Nephron (organoid): ENCODE measurements around the gene OAF.
A peak's percentile ranks its signal among the peaks of the same experiment; 100 is the strongest.

Experiments
- H3K27ac Mint-ChIP-seq, 3 experiments: 2 replicates each; pipeline ENCODE4 v1.8.0; 2020; ENCODE audit warnings: mixed read lengths in 3 of 3, mild to moderate bottlenecking in 2 of 3, moderate library complexity in 1 of 3
- H3K27me3 Mint-ChIP-seq: 2 replicates; pipeline ENCODE4 v1.8.0; 2021; ENCODE audit warnings: low read depth, mild to moderate bottlenecking, moderate library complexity, mixed read lengths
- H3K36me3 Mint-ChIP-seq: 2 replicates; pipeline ENCODE4 v1.8.0; 2020; ENCODE audit warnings: low read depth, mixed read lengths
- H3K4me1 Mint-ChIP-seq: 2 replicates; pipeline ENCODE4 v1.8.0; 2020; ENCODE audit warnings: mixed read lengths
- H3K4me3 Mint-ChIP-seq, 3 experiments: 2 replicates each; pipeline ENCODE4 v1.8.0; 2020; ENCODE audit warnings: mild to moderate bottlenecking in 3 of 3, mixed read lengths in 3 of 3, moderate library complexity in 2 of 3
- H3K9me3 Mint-ChIP-seq: 2 replicates; pipeline ENCODE4 v1.8.0; 2020; ENCODE audit warnings: mixed read lengths
- TF ChIP-seq, protein P1 (sequence below), 3 experiments: fragments of 200-600 bp; sonication (generic); IDR thresholded peaks; one replicate each; pipeline ENCODE4 v1.5.0; 2021; ENCODE audit warnings: antibody characterized with exemption in 3 of 3; ENCODE audit not compliant: unreplicated experiment in 3 of 3

Gene OAF

DNA sequence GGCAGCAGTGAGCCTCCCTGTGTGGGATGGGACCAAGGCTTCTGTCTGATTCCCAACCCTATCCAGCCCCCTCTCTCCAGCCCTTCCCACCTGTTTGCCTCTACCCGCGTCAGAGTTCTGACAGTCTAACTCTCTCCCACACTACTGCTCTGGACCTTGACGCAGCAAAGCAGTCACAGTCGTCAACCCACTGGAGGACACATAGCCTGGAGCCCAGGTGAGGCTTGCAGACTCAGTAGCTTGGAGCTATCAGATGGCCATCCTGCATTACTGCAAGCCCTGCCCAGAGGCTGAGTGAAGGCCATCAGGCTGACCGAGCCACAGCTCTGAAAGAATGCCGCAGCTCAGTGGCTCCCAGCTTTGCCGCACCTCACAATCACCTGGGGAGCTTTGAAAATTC is 3.7 kb downstream of the OAF start:
- H3K27me3 Mint-ChIP-seq = peaks cover 9% of the 10 kb centered on the region
- peaks cover 18% of the 10 kb centered on the region for H3K36me3 Mint-ChIP-seq
- peaks cover 37% of the 10 kb centered on the region for H3K4me1 Mint-ChIP-seq
- TF ChIP-seq, protein P1, sequence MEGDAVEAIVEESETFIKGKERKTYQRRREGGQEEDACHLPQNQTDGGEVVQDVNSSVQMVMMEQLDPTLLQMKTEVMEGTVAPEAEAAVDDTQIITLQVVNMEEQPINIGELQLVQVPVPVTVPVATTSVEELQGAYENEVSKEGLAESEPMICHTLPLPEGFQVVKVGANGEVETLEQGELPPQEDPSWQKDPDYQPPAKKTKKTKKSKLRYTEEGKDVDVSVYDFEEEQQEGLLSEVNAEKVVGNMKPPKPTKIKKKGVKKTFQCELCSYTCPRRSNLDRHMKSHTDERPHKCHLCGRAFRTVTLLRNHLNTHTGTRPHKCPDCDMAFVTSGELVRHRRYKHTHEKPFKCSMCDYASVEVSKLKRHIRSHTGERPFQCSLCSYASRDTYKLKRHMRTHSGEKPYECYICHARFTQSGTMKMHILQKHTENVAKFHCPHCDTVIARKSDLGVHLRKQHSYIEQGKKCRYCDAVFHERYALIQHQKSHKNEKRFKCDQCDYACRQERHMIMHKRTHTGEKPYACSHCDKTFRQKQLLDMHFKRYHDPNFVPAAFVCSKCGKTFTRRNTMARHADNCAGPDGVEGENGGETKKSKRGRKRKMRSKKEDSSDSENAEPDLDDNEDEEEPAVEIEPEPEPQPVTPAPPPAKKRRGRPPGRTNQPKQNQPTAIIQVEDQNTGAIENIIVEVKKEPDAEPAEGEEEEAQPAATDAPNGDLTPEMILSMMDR (IDR thresholded peaks at IDR 0.05; ENCODE audit: unreplicated experiment in 3 of 3) = no peak
- peak overlapping the region; percentile 43 to 56 (median 44) for H3K4me3 Mint-ChIP-seq
- peak overlapping the region in 1 of 3 experiments; percentile 32 for H3K27ac Mint-ChIP-seq
- no peaks in the 10 kb centered on the region for H3K9me3 Mint-ChIP-seq

- peak overlapping the region in 1 of 3 experiments; percentile 66 for H3K27ac Mint-ChIP-seq
- peaks cover 24% of the 10 kb centered on the region for H3K36me3 Mint-ChIP-seq
- peaks cover 9% of the 10 kb centered on the region for H3K27me3 Mint-ChIP-seq
- TF ChIP-seq, protein P1 (IDR thresholded peaks at IDR 0.05; ENCODE audit: unreplicated experiment in 3 of 3) = no peak
- H3K4me1 Mint-ChIP-seq = peaks cover 38% of the 10 kb centered on the region
- H3K9me3 Mint-ChIP-seq = no peaks in the 10 kb centered on the region
- peak overlapping the region; percentile 15 to 37 (median 21) for H3K4me3 Mint-ChIP-seq
Measured at GRCh38 chr11:120215634-120216033, 4.8 kb downstream of the OAF start.

DNA sequence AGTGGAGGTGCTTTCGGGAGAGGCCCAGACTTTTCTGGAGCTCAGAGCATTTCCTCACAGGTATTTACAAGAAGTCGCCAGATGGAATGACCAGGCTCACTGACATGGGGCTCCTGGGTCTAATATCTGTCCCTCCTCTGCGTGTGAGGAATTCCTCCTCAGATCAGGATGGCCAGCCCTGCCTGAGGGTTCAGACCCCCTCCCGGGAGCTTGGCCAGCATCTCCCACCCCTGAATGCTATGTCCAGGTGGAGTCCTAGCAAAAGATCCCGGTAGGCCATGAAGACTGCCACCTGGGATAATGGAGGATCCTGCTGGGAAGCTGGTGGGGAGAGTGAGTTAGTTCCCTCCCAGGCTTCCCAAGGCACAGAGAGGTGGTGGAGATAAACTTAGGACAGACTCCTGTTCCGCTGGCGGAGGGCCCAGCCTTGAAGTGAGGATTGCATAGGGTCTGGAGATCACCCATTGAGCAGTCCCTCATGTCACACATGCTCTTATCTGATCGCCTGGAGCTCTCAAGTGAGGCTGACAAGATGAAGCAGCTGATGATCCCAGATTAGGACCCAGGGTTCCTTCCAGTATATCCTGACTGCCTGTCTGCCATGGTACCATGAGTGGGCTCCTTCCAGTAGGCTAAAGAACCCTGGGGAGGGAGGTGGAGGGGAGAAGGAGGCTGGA is 5.7 kb downstream of the OAF start:
- H3K4me3 Mint-ChIP-seq = no peak overlapping the region
- H3K36me3 Mint-ChIP-seq = peaks cover 24% of the 10 kb centered on the region
- TF ChIP-seq, protein P1 (IDR thresholded peaks at IDR 0.05; ENCODE audit: unreplicated experiment in 3 of 3) = no peak
- H3K27me3 Mint-ChIP-seq = peaks cover 13% of the 10 kb centered on the region
- H3K27ac Mint-ChIP-seq = peak overlapping the region in 1 of 3 experiments; percentile 66
- no peaks in the 10 kb centered on the region for H3K9me3 Mint-ChIP-seq
- H3K4me1 Mint-ChIP-seq = peaks cover 38% of the 10 kb centered on the region

DNA sequence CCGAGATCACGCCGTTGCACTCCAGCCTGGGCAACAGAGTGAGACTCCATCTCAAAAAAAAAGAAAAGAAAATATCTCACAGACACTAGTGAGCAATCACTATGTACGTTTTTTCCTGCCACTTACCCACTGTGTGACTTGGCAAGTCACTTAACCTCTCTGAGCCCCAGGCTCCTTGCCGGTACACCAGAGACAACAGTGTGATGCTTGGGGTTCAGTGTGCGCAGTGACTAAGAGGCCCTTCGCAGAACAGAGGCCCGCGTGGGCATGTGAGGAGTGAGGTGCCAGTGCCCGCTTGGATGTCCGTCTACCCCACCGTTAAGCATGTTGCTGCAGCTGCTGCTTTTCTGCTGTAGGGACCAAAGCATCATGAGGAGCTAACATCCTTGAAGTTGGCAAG is 6.7 kb downstream of the OAF start:
- H3K27ac Mint-ChIP-seq = peak overlapping the region in 2 of 3 experiments; percentile 43 to 45
- H3K9me3 Mint-ChIP-seq = no peaks in the 10 kb centered on the region
- peaks cover 13% of the 10 kb centered on the region for H3K27me3 Mint-ChIP-seq
- peaks cover 38% of the 10 kb centered on the region for H3K4me1 Mint-ChIP-seq
- H3K4me3 Mint-ChIP-seq = no peak overlapping the region
- TF ChIP-seq, protein P1 (IDR thresholded peaks at IDR 0.05; ENCODE audit: unreplicated experiment in 3 of 3) = no peak
- peaks cover 24% of the 10 kb centered on the region for H3K36me3 Mint-ChIP-seq

DNA sequence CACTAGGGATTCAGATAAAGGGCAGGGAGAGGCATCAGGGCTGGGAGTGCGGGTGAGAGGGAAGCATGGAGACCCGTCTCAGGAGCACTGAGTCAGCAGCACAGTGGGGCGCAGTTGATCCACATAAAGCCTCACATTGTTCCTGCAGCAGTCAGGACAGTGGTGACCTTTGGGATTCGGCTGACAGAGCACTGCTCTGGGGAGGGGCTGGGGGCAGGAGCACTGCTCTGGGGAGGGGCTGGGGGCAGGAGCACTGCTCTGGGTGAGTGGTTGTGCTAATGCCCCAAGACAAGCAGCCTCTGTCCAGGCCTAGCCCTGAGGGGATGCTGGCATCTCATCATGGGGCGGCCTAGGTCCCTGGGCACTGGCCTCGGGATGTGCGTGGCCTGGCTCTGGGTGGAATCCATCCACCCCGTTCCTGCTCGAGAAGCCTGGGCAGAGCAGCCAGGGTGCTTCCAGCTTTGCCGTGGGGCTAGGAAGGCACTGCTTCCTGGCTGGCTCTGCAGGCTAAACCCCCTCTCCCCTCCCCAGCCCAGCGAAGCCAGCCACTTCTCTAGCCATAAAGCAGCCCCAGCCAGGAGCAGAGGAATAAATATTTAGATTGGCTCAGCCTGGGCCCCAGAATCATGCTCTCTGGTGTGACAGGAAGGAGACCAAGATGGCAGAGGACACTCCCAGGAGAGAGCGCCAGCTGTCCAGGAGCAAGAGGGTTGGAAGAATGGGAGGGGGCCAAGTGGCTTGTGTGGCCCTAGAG is 7.3 kb downstream of the OAF start:
- Mint-ChIP-seq H3K27ac (peak overlapping the region in 2 of 3 experiments; percentile 45 to 82), H3K4me3 (no peak overlapping the region), H3K9me3 (no peaks in the 10 kb centered on the region), H3K36me3 (peaks cover 24% of the 10 kb centered on the region), H3K4me1 (peaks cover 33% of the 10 kb centered on the region), H3K27me3 (peaks cover 9% of the 10 kb centered on the region)
- TF ChIP-seq, protein P1 (IDR thresholded peaks at IDR 0.05; ENCODE audit: unreplicated experiment in 3 of 3) = no peak
